HG03342 (cell line): ENCODE data around the gene LIN37.

Experiments used
- ATAC-seq: cut with Tn5 transposase; IDR thresholded peaks from one replicate; pipeline ENCODE4 v1.9.1; 2021; ENCODE audit warnings: mild to moderate bottlenecking, moderate library complexity; ENCODE audit not compliant: unreplicated experiment

LIN37 gene

GRCh38 chr19:35734273-35734672 is 14.1 kb upstream of the LIN37 start:
- no peak for ATAC-seq

GRCh38 chr19:35734889-35735288 is 13.5 kb upstream of the LIN37 start:
- no peak for ATAC-seq

GRCh38 chr19:35736913-35737886 is 11.2 kb upstream of the LIN37 start:
- ATAC-seq: no peak

- no peak for ATAC-seq
Measured at GRCh38 chr19:35738021-35738886, 10.1 kb upstream of the LIN37 start.

- ATAC-seq: no peak
Measured at GRCh38 chr19:35738887-35739229, 9.5 kb upstream of the LIN37 start.

GRCh38 chr19:35739275-35740107 is 8.9 kb upstream of the LIN37 start:
- no peak for ATAC-seq

GRCh38 chr19:35740108-35740422 is 8.3 kb upstream of the LIN37 start:
- ATAC-seq: peak; percentile 13

- peak; percentile 51 for ATAC-seq
Measured at GRCh38 chr19:35740423-35741202, 7.8 kb upstream of the LIN37 start.

GRCh38 chr19:35741203-35741515 is 7.2 kb upstream of the LIN37 start:
- no peak for ATAC-seq

GRCh38 chr19:35742121-35742724 is 6.2 kb upstream of the LIN37 start, which contains the start of gene IGFLR1:
IGFLR1 (minus strand) TSS chr19:35742452; CDS start chr19:35741180, 1,272 bp downstream.
- ATAC-seq: no peak

GRCh38 chr19:35743640-35744429 is 4.5 kb upstream of the LIN37 start:
- ATAC-seq: no peak

GRCh38 chr19:35744430-35745327 is 3.7 kb upstream of the LIN37 start:
- ATAC-seq: peak; percentile 23

- peak; percentile 40 for ATAC-seq
Measured at GRCh38 chr19:35745328-35746086, 2.9 kb upstream of the LIN37 start, which contains the start of the genes PSENEN and U2AF1L4. PSENEN (plus strand) TSS chr19:35745651; CDS start chr19:35745931, 280 bp downstream. U2AF1L4 (minus strand) TSS chr19:35745418; CDS start chr19:35745391, 27 bp downstream.

GRCh38 chr19:35746087-35746462 is 2.3 kb upstream of the LIN37 start:
- ATAC-seq: no peak

- ATAC-seq: no peak
Measured at GRCh38 chr19:35746531-35746930, 1.8 kb upstream of the LIN37 start.

- ATAC-seq: no peak
Measured at GRCh38 chr19:35750167-35750566, 1.8 kb downstream of the LIN37 start.
